GM19455 (cell line): ENCODE results near the gene ZMIZ1.
"Not testable (repeated sequence)": the region's sequence is repeated elsewhere in the genome, so short reads cannot be mapped to it uniquely, and the experiment has no call there.

Source experiments
- ATAC-seq: cut with Tn5 transposase; IDR thresholded peaks from one replicate; pipeline ENCODE4 v1.9.1; 2021; ENCODE audit not compliant: unreplicated experiment

ZMIZ1 gene

GRCh38 chr10:79277579-79278269 lies 209.0 kb downstream of the ZMIZ1 start:
- ATAC-seq, result no peak

- ATAC-seq, result not testable (repeated sequence)
Observed at GRCh38 chr10:79279047-79279446, 210.3 kb downstream of the ZMIZ1 start.

- ATAC-seq, result no peak
Observed at GRCh38 chr10:79280956-79281355, 212.2 kb downstream of the ZMIZ1 start.

- no peak for ATAC-seq
Observed at GRCh38 chr10:79282388-79282787, 213.6 kb downstream of the ZMIZ1 start.

GRCh38 chr10:79283616-79284015 lies 214.8 kb downstream of the ZMIZ1 start:
- ATAC-seq, result no peak

- ATAC-seq, result no peak
Observed at GRCh38 chr10:79284158-79284871, 215.5 kb downstream of the ZMIZ1 start.

GRCh38 chr10:79285315-79286197 lies 216.8 kb downstream of the ZMIZ1 start:
- ATAC-seq, result peak; percentile 54

- ATAC-seq, result peak; percentile 83
Observed at GRCh38 chr10:79286318-79286951, 217.7 kb downstream of the ZMIZ1 start.

- ATAC-seq, result no peak
Observed at GRCh38 chr10:79287973-79288723, 219.4 kb downstream of the ZMIZ1 start.

- no peak for ATAC-seq
Observed at GRCh38 chr10:79289801-79290200, 221.0 kb downstream of the ZMIZ1 start.

GRCh38 chr10:79292026-79292766 lies 223.4 kb downstream of the ZMIZ1 start:
- ATAC-seq, result no peak

- ATAC-seq, result no peak
Observed at GRCh38 chr10:79292891-79293746, 224.4 kb downstream of the ZMIZ1 start.

- ATAC-seq, result no peak
Observed at GRCh38 chr10:79293841-79294581, 225.2 kb downstream of the ZMIZ1 start.

GRCh38 chr10:79295563-79295962 lies 226.8 kb downstream of the ZMIZ1 start:
- ATAC-seq, result no peak

- ATAC-seq, result no peak
Observed at GRCh38 chr10:79296431-79296830, 227.7 kb downstream of the ZMIZ1 start.

GRCh38 chr10:79298403-79299244 lies 229.9 kb downstream of the ZMIZ1 start:
- no peak for ATAC-seq
